ENCODE measurements around the gene MEGF11. TPM values are rescaled to one million over a fixed set of nuclear protein-coding genes. Genes with fewer than 3 reads are reported as not detected.

Gene MEGF11
- total and polyA plus RNA-seq, 8 donors, result 0.05 to 0.92 (median 0.14) TPM; not detected in 4

- Histone ChIP-seq H3K4me3 (no peak overlapping the region), H3K27me3 (peaks cover 0 to 9% (median 0%) of the 10 kb centered on the region in 3 donors), H3K36me3 (no peaks in the 10 kb centered on the region), H3K4me1 (no peaks in the 10 kb centered on the region), H3K9me3 (no peaks in the 10 kb centered on the region), H3K27ac (no peak overlapping the region)
- intact Hi-C loops (cut with DNase I; ENCODE audit: low total_unique reads), result no loop called here
- TF ChIP-seq POLR2AphosphoS5 (IDR thresholded peaks at IDR 0.05) (no peak), EP300 (IDR thresholded peaks at IDR 0.05) (no peak), CTCF (IDR thresholded peaks at IDR 0.05) (no peak), POLR2A (IDR thresholded peaks at IDR 0.05) (no peak)
- DNase-seq, result no peak
- WGBS, 5 donors, result 69 to 87% (median 76%) methylated on average over 7 of the region's 7 CpGs
Measured at GRCh38 chr15:66092053-66093016, 161.2 kb downstream of the MEGF11 start.

- Histone ChIP-seq H3K27ac (no peak overlapping the region), H3K4me1 (no peaks in the 10 kb centered on the region), H3K27me3 (no peaks in the 10 kb centered on the region), H3K4me3 (no peak overlapping the region), H3K36me3 (no peaks in the 10 kb centered on the region), H3K9me3 (peaks cover 0 to 9% (median under 1%) of the 10 kb centered on the region in 4 donors)
- DNase-seq, result no peak
- TF ChIP-seq POLR2A (IDR thresholded peaks at IDR 0.05) (no peak), POLR2AphosphoS5 (IDR thresholded peaks at IDR 0.05) (no peak), EP300 (IDR thresholded peaks at IDR 0.05) (no peak), CTCF (IDR thresholded peaks at IDR 0.05) (no peak)
- WGBS, 5 donors, result 68 to 84% (median 80%) methylated on average over 5 of the region's 5 CpGs
- intact Hi-C loops (cut with DNase I; ENCODE audit: low total_unique reads), result no loop called here
Measured at GRCh38 chr15:66089509-66089908, 164.0 kb downstream of the MEGF11 start.

GRCh38 chr15:66089049-66089448, 164.5 kb downstream of the MEGF11 start:
- Histone ChIP-seq H3K27ac (no peak overlapping the region), H3K36me3 (no peaks in the 10 kb centered on the region), H3K9me3 (peaks cover 0 to 13% (median 1%) of the 10 kb centered on the region in 4 donors), H3K4me3 (no peak overlapping the region), H3K4me1 (no peaks in the 10 kb centered on the region), H3K27me3 (no peaks in the 10 kb centered on the region)
- intact Hi-C loops (cut with DNase I; ENCODE audit: low total_unique reads), result no loop called here
- no peak for DNase-seq
- TF ChIP-seq POLR2AphosphoS5 (IDR thresholded peaks at IDR 0.05) (no peak), EP300 (IDR thresholded peaks at IDR 0.05) (no peak), POLR2A (IDR thresholded peaks at IDR 0.05) (no peak), CTCF (IDR thresholded peaks at IDR 0.05) (no peak)
- WGBS, 5 donors, result 52 to 68% (median 65%) methylated on average over 7 of the region's 7 CpGs

GRCh38 chr15:66085128-66085527, 168.4 kb downstream of the MEGF11 start:
- Histone ChIP-seq H3K27me3 (peaks cover 0 to 7% (median 0%) of the 10 kb centered on the region in 3 donors), H3K36me3 (no peaks in the 10 kb centered on the region), H3K4me3 (no peak overlapping the region), H3K9me3 (peaks cover 0 to 13% (median 1%) of the 10 kb centered on the region in 4 donors), H3K27ac (no peak overlapping the region), H3K4me1 (peaks cover 0 to 12% (median 4%) of the 10 kb centered on the region in 4 donors)
- intact Hi-C loops (cut with DNase I; ENCODE audit: low total_unique reads), result no loop called here
- TF ChIP-seq POLR2AphosphoS5 (IDR thresholded peaks at IDR 0.05) (no peak), EP300 (IDR thresholded peaks at IDR 0.05) (no peak), POLR2A (IDR thresholded peaks at IDR 0.05) (no peak), CTCF (IDR thresholded peaks at IDR 0.05) (no peak)
- 80 to 89% (median 83%) methylated on average over 6 of the region's 6 CpGs for WGBS, 5 donors
- DNase-seq, result no peak
